Activated gamma-delta T cell (primary cell): ENCODE measurements around the gene TTC32.
"Not testable (repeated sequence)": the region's sequence is repeated elsewhere in the genome, so short reads cannot be mapped to it uniquely, and the experiment has no call there.

Experiments
- DNase-seq: peaks from one replicate; lab custom pipeline; 2025; lab: John Stamatoyannopoulos, UW
- total RNA-seq, 2 donors: gene quantifications; one replicate each; lab custom pipeline; 2026; lab: John Stamatoyannopoulos, UW

Gene TTC32
- total RNA-seq: 32.1 to 42.7 reads per million in 2 donors

DNA sequence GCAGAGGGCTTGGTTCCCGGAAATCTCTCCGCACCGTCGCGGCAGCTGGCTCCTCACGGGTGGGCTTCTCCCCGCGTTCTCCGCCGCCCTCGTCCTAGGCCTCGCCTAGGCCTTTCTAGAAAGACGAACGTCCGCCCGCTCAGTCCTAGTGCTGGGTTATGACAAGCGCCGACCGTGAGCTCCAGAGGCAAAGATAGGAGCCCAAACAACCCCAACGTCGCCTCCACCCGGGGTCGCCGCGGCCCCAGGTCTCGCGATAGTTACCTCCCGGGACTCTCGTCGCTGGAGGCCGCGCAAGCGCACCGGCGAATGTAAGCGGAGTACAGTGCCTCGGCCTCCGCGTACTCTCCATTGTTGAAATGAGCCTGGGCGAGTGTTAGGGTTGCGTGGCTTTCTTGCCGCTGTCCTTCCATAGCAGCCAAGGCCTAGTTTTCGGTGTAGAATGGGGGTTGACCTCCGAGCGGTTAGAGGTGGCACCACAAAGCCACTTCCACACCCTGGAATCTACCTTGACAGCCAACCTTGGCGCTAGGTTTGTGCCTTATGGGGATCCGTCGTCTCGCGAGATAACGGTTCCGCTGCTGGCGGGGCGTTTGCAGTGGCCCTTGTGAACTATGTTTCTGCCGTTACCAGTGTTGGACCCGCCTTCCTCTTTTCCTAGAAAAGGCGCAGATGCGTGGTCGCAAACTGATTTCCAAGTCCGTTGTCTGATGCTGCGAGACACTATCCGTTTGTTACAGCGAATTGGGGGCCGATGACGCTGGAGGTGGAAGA, at the start of gene TTC32:
TSS of gene TTC32 (minus strand) at position 542 of the 774 bp plus-strand sequence. CDS start at position 413, 129 bp downstream.
- DNase-seq: peak; percentile 85

GRCh38 chr2:19949071-19949470, 47.3 kb upstream of the TTC32 start:
- DNase-seq: no peak

- no peak for DNase-seq
These were observed 45.6 kb upstream of the TTC32 start for GRCh38 chr2:19947184-19947940.

DNA sequence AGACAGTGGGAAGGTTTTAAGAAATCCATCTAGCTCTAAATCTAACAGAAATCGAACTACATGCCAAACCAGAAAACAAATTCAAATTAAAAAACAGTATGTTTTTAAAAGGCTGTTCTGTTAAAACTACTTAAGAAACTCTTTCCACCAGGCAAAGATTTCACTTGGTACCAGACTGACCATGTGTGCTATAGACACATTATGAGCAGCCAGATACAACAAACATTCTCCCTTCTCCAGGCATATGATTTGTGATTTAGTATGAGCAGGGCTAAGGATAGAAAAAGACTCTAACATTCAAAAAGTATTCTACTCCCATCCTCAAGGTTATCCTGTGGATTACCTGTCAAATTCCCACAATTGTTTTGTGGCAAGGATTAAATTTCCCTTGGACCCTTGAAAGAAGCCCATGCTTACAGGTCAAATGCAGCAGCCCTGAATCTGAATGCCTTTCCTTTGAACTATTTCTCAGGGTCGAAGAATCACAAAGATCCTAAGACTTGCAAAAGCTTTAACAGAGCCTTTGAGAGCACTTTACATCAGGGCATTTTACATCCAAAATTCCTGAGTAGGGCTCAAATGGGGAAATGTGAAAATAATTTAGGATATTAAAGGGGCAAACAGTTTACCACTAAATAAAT, 42.5 kb upstream of the TTC32 start:
- DNase-seq: no peak

DNA sequence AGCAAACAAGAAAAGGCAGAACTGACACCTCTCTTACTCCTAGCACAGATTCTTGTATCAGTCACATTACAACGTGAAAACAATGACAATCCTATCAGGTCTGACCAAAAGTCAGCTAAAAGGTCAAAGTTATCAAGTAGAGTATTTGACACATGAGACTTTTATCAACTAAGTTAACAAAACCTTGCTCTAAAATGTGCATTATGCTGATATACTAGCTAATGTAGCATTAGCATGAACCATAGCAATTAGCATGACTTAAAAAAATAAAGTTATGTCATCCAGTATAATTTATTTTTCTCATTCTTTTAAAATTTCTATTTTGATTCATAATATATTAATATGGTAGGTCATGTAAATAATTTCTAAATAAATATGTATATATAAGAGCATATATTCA, 41.4 kb upstream of the TTC32 start:
- DNase-seq: no peak

DNA sequence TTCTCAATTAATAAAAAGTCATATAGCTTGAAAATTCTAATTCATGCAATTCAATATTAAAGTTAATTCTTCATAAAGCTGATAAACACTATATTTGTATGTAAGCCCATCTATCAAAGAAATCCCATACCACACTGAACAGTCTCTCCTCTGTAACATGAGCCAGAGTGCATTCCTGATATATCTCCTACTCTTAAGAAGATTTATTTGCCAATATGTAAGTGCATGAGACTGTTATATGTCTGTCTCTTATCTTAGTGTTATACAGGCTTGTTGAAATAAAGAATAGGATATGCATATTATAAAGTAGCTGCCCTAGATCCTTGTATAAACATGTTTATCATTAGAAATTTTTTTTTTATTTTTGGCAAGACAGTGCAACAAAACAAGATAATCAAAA, 40.4 kb upstream of the TTC32 start:
- DNase-seq: no peak

DNA sequence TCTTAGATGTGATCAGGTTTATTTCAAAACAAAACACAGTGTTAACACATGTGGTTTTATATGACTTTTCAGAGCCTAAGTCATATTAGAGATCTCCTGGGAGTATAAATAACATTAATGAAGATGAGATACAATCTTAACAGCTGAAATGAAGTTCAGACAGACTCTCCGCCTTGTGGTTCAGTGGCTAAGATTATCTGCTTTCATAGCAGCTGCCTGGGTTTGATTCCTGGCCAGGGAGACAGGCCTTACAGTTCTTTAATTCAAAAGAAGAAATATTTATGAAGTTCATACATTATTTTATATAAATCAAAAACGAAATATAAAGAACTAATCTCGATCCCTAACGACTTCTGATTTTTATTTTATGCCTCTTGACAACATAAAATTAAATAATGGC, 35.2 kb upstream of the TTC32 start:
- DNase-seq: no peak

DNA sequence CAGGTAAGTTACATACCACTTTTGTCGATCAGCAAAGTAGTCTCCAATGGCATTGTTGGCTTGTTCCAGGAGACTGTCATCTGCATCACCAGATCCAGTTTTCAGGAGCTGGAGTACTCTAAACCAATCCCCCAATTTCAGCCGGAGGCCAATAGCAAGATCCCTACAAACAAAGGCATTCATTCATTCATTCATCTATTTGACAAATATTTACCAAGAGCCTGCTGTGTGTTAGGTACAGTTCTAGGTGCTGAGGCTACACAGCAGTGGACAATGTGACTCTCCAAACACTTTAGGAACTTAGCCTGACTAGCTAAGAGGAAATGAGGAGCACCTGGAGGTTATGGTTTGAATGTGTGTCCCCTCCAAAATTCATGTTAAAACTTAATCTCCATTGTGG, 34.4 kb upstream of the TTC32 start:
- DNase-seq: no peak

GRCh38 chr2:19933351-19933981, 31.7 kb upstream of the TTC32 start:
- DNase-seq: no peak

- no peak for DNase-seq
These were observed 31.1 kb upstream of the TTC32 start for GRCh38 chr2:19932928-19933327.

DNA sequence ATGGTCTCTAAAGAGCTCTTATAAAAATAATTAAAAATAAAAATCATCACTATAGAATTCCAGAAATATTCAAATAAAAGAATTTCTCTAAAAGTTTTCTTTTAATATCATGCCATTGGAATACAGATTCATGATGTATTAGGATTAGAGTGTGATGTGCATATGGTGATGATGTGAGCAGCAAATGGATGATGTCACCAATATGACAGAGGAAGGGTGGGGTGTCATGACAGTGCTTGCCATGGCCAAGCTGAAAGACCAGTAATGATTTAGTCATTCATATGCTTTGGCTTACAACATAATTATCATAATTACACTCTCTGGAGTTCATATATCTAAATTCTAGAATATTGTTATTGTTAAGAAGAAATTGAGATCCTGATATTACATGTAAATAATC, 27.4 kb upstream of the TTC32 start:
- no peak for DNase-seq

GRCh38 chr2:19927816-19928215, 26.0 kb upstream of the TTC32 start:
- DNase-seq: not testable (repeated sequence)

GRCh38 chr2:19924526-19924925, 22.7 kb upstream of the TTC32 start:
- DNase-seq: not testable (repeated sequence)

- DNase-seq: not testable (repeated sequence)
These were observed 20.4 kb upstream of the TTC32 start for GRCh38 chr2:19922188-19922587.

DNA sequence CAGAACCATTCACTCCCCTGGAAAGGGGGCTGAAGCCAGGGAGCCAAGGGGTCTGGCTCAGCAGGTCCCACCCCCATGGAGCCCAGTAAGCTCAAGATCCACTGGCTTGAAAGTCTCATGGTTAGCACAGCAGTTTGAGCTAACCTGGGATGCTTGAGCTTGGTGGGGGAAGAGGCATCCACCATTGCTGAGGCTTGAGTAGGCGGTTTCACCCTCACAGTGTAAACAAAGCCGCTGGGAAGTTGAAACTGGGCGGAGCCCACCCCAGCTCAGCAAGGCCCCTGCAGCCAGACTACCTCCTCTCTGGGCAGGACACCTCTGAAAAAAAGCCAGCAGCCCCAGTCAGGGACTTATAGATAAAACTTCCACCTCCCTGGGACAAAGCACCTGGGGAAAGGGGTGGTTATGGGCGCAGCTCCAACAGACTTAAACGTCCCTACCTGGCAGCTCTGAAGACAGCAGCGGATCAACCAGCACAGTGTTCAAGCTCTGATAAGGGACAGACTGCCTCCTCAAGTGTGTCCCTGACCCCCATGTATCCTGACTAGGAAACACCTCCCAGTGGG, 14.7 kb upstream of the TTC32 start:
- no peak for DNase-seq

DNA sequence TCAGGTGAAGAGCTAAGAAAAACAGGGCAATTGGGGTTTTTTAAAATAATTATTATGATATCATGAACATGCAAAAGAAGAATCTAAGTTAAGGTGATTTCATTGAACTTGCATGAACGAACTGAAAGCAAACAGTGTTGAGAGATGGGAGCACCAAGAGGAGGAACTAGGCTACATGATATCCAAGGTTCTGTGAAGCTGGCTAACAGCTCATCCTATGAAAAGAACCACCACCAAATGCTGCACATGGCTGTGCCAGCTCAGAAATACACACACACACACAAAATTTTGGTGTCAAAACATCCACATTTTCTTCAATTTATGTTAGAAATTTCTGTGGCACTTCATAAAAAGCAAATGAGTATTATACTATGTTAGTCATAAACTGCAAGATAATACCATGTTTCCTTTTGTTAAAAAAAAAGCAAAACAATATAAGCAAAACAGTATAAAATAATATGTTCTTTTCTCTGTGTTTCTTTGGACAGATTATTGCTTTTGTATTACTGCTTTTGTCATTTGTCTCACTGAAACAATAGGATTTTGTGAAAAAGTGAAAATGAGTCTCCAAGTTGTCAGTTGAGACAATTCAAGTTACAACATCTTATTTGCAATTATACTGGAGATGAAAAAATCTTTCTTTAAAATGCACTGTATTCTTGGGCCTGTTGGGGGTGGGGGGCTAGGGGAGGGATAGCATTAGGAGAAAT, 12.6 kb upstream of the TTC32 start:
- DNase-seq: no peak

- no peak for DNase-seq
These were observed 10.2 kb upstream of the TTC32 start for GRCh38 chr2:19911808-19912509.

DNA sequence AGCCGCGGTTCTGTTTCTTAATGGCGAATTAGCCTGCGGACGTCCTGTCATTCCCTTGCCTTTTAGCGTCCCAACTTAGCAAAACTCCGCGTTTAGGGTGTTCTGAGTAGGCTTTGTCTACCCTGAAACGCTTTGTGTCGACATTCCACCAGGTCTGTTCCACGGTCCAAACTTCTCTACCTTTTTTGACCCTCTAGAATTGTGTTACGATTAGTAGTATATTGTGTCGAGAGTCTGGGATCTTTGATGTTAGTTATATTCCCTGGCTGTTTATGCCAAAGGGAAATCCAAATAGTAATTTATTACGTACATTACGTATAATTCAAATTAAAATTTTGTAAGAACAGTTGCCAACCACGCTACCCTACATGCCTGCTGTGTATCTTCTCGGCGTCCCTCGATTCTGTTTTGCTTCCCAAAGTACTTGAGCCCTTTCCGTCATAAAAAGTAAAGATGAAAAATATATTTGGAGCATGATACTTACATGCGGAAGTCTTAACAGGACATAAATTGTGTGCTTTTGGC, 495 bp upstream of the TTC32 start:
- DNase-seq: no peak

DNA sequence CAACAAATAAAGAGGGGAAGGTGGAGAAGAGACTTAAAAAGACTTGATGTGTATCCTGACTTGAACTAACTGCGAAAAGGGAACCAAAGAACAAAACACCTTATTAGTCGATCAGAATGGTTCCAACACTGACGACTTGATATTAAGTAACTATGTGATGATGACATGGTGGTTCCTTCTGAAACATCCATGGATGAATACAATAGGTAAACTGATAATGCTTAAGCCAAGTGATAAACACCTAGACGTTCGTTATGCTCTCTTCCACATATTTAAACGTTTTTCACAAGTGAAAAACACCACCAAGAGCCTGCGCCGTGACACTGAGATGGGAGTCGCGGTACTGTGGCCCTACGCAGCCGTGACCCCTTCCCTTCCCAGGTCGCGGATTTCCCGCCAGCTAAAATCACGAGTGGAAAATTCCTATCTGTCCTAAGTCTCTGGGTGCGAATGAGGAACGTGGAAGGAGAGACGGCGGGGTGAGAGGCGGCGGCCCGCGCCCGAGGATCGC, 797 bp downstream of the TTC32 start:
- DNase-seq: no peak
